ENCODE data around the gene STIM2.

The STIM2 gene

GRCh38 chr4:26992657-26993361 lies 132.2 kb downstream of the STIM2 start:
- DNase-seq (ENCODE audit: low spot score), result peak; percentile 55
- in situ Hi-C loops (cut with MboI; ENCODE audit: low pct_unique_long_range_greater_than_20kb, low sequenced_read_pairs, unreplicated experiment), result no loop called here
- no peak for TF ChIP-seq CTCF (IDR thresholded peaks at IDR 0.05; ENCODE audit: extremely low read depth, insufficient read depth, missing control alignments)

- in situ Hi-C loops (cut with MboI; ENCODE audit: low pct_unique_long_range_greater_than_20kb, low sequenced_read_pairs, unreplicated experiment), result no loop called here
- no peak for TF ChIP-seq CTCF (IDR thresholded peaks at IDR 0.05; ENCODE audit: extremely low read depth, insufficient read depth, missing control alignments)
- no peak for DNase-seq (ENCODE audit: low spot score)
Observed at GRCh38 chr4:26993539-26993938, 132.9 kb downstream of the STIM2 start.

GRCh38 chr4:26993967-26994366 lies 133.3 kb downstream of the STIM2 start:
- TF ChIP-seq CTCF (IDR thresholded peaks at IDR 0.05; ENCODE audit: extremely low read depth, insufficient read depth, missing control alignments), result no peak
- in situ Hi-C loops (cut with MboI; ENCODE audit: low pct_unique_long_range_greater_than_20kb, low sequenced_read_pairs, unreplicated experiment), result no loop called here

GRCh38 chr4:26995316-26995715 lies 134.7 kb downstream of the STIM2 start:
- in situ Hi-C loops (cut with MboI; ENCODE audit: low pct_unique_long_range_greater_than_20kb, low sequenced_read_pairs, unreplicated experiment), result no loop called here
- no peak for DNase-seq (ENCODE audit: low spot score)
- TF ChIP-seq CTCF (IDR thresholded peaks at IDR 0.05; ENCODE audit: extremely low read depth, insufficient read depth, missing control alignments), result no peak

More at GRCh38 chr4:26993967-26994366, 133.3 kb downstream of the STIM2 start:
- DNase-seq (ENCODE audit: low spot score), result no peak

- DNase-seq (ENCODE audit: low spot score), result no peak
- TF ChIP-seq CTCF (IDR thresholded peaks at IDR 0.05; ENCODE audit: extremely low read depth, insufficient read depth, missing control alignments), result no peak
- in situ Hi-C loops (cut with MboI; ENCODE audit: low pct_unique_long_range_greater_than_20kb, low sequenced_read_pairs, unreplicated experiment), result no loop called here
Observed at GRCh38 chr4:26996745-26997144, 136.1 kb downstream of the STIM2 start.

DNA sequence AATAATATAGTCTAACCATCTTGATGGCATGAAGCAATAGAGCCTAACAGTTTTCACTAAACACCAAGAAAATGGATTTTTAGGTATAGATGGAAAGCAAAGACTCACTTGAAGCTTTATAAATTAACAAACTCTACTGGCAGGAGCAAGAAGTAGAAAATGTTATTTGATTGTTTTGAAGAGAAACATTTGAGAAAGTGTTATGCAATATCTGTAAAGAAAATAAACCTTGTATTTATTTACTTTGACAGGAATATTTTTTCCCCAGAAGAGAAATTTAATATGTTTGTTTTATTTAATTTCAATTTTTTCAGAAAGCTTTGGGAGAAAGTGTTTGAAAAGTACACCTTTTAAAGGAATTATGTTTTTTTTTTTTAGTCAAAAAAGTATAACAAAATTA lies 139.0 kb downstream of the STIM2 start:
- TF ChIP-seq CTCF (IDR thresholded peaks at IDR 0.05; ENCODE audit: extremely low read depth, insufficient read depth, missing control alignments), result no peak
- DNase-seq (ENCODE audit: low spot score), result no peak
- in situ Hi-C loops (cut with MboI; ENCODE audit: low pct_unique_long_range_greater_than_20kb, low sequenced_read_pairs, unreplicated experiment), result loop anchor here (10.0 to 25.0 kb wide), 2 partner anchors 115 to 987 kb away; no protein-coding TSS in a partner anchor

Data from GM13977 (cell line).